RWPE2 (cell line): ENCODE results near the gene REN.

ENCODE experiments used
- ATAC-seq: fragments of 200-7000 bp; cut with Tn5 transposase; 3 replicates; pipeline ENCODE4 v1.9.1; 2021; ENCODE audit warnings: low read depth
- DNase-seq: peaks from one replicate; pipeline ENCODE4 v3.0.0-alpha.2; 2020; ENCODE audit warnings: low spot score
- H3K27ac ChIP-seq: fragments of 450-650 bp; 2 replicates; pipeline ENCODE4 v1.5.1; 2017; ENCODE audit warnings: mild to moderate bottlenecking; ENCODE audit not compliant: poor library complexity, severe bottlenecking
- H3K27me3 ChIP-seq: fragments of 250-450 bp; sonication (Bioruptor Pico); 2 replicates; pipeline ENCODE4 v1.5.1; 2021; ENCODE audit warnings: mild to moderate bottlenecking, moderate library complexity; ENCODE audit not compliant: insufficient read depth, poor library complexity, severe bottlenecking
- H3K36me3 ChIP-seq: fragments of 250-450 bp; sonication (Bioruptor Pico); 2 replicates; pipeline ENCODE4 v1.5.1; 2020; ENCODE audit warnings: low read depth, mild to moderate bottlenecking, moderate library complexity
- H3K4me1 ChIP-seq: fragments of 250-450 bp; sonication (Bioruptor Pico); 2 replicates; pipeline ENCODE4 v1.5.1; 2021; ENCODE audit warnings: mild to moderate bottlenecking, moderate library complexity; ENCODE audit not compliant: insufficient read depth, poor library complexity, severe bottlenecking
- H3K4me3 ChIP-seq: fragments of 250-450 bp; sonication (Bioruptor Pico); 2 replicates; pipeline ENCODE4 v1.5.1; 2021; ENCODE audit warnings: mild to moderate bottlenecking, moderate library complexity; ENCODE audit not compliant: severe bottlenecking
- H3K9me3 ChIP-seq: fragments of 250-450 bp; sonication (Bioruptor Pico); 2 replicates; pipeline ENCODE4 v1.5.1; 2021; ENCODE audit warnings: mild to moderate bottlenecking, moderate library complexity; ENCODE audit not compliant: severe bottlenecking
- CTCF ChIP-seq: fragments of 450-650 bp; IDR thresholded peaks from one replicate; pipeline ENCODE4 v1.5.1; 2017; ENCODE audit warnings: mild to moderate bottlenecking, moderate library complexity; ENCODE audit not compliant: poor library complexity, severe bottlenecking

Gene REN

GRCh38 chr1:204181116-204181515, 15.0 kb upstream of the REN start:
- Histone ChIP-seq H3K4me3 (no peak overlapping the region), H3K27ac (no peak overlapping the region), H3K36me3 (no peaks in the 10 kb centered on the region), H3K9me3 (no peaks in the 10 kb centered on the region), H3K4me1 (no peaks in the 10 kb centered on the region), H3K27me3 (no peaks in the 10 kb centered on the region)
- TF ChIP-seq CTCF = no peak
- no peak for ATAC-seq
- DNase-seq = no peak

GRCh38 chr1:204180133-204180532, 14.0 kb upstream of the REN start:
- ATAC-seq (no peak), DNase-seq (no peak)
- H3K36me3 ChIP-seq = no peaks in the 10 kb centered on the region
- no peak overlapping the region for H3K27ac ChIP-seq
- peaks cover 1% of the 10 kb centered on the region for H3K4me1 ChIP-seq
- no peaks in the 10 kb centered on the region for H3K27me3 ChIP-seq
- H3K4me3 ChIP-seq = no peak overlapping the region
- no peaks in the 10 kb centered on the region for H3K9me3 ChIP-seq
- TF ChIP-seq CTCF = no peak

GRCh38 chr1:204178487-204179281, 12.5 kb upstream of the REN start:
- no peaks in the 10 kb centered on the region for H3K27me3 ChIP-seq
- DNase-seq = no peak
- no peak for TF ChIP-seq CTCF
- no peak overlapping the region for H3K4me3 ChIP-seq
- H3K4me1 ChIP-seq = peaks cover 7% of the 10 kb centered on the region
- no peak for ATAC-seq
- H3K27ac ChIP-seq = no peak overlapping the region
- no peaks in the 10 kb centered on the region for H3K9me3 ChIP-seq
- H3K36me3 ChIP-seq = no peaks in the 10 kb centered on the region

GRCh38 chr1:204177133-204177532, 11.0 kb upstream of the REN start:
- Histone ChIP-seq H3K27me3 (no peaks in the 10 kb centered on the region), H3K4me3 (no peak overlapping the region), H3K4me1 (peaks cover 11% of the 10 kb centered on the region), H3K36me3 (no peaks in the 10 kb centered on the region), H3K27ac (no peak overlapping the region), H3K9me3 (no peaks in the 10 kb centered on the region)
- no peak for TF ChIP-seq CTCF
- DNase-seq (no peak), ATAC-seq (no peak)

GRCh38 chr1:204176049-204176448, 9.9 kb upstream of the REN start:
- Histone ChIP-seq H3K27me3 (no peaks in the 10 kb centered on the region), H3K4me3 (no peak overlapping the region), H3K27ac (no peak overlapping the region), H3K36me3 (no peaks in the 10 kb centered on the region), H3K9me3 (peaks cover 3% of the 10 kb centered on the region), H3K4me1 (peaks cover 18% of the 10 kb centered on the region)
- ATAC-seq = no peak
- no peak for DNase-seq
- TF ChIP-seq CTCF = no peak
